ENCODE results near the gene RBBP5.

The RBBP5 gene

GRCh38 chr1:205129447-205130029 is 7.8 kb upstream of the RBBP5 start:
- no peak for DNase-seq (ENCODE audit: low spot score)

GRCh38 chr1:205128050-205128449 is 6.3 kb upstream of the RBBP5 start:
- no peak for DNase-seq (ENCODE audit: low spot score)

GRCh38 chr1:205127646-205128045 is 5.9 kb upstream of the RBBP5 start:
- no peak for DNase-seq (ENCODE audit: low spot score)

- no peak for DNase-seq (ENCODE audit: low spot score)
These were observed 2.9 kb upstream of the RBBP5 start for GRCh38 chr1:205124726-205125125.

- no peak for DNase-seq (ENCODE audit: low spot score)
These were observed 708 bp upstream of the RBBP5 start for GRCh38 chr1:205122489-205122882.

- no peak for DNase-seq (ENCODE audit: low spot score)
These were observed 3.0 kb downstream of the RBBP5 start for GRCh38 chr1:205118752-205119151.

GRCh38 chr1:205111354-205111753 is 10.4 kb downstream of the RBBP5 start:
- no peak for DNase-seq (ENCODE audit: low spot score)

GRCh38 chr1:205109711-205110110 is 12.1 kb downstream of the RBBP5 start:
- DNase-seq (ENCODE audit: low spot score): no peak

GRCh38 chr1:205109269-205109668 is 12.5 kb downstream of the RBBP5 start:
- no peak for DNase-seq (ENCODE audit: low spot score)

GRCh38 chr1:205108464-205108863 is 13.3 kb downstream of the RBBP5 start:
- no peak for DNase-seq (ENCODE audit: low spot score)

GRCh38 chr1:205107327-205107726 is 14.5 kb downstream of the RBBP5 start:
- DNase-seq (ENCODE audit: low spot score): no peak

GRCh38 chr1:205102404-205102803 is 19.4 kb downstream of the RBBP5 start:
- DNase-seq (ENCODE audit: low spot score): no peak

- no peak for DNase-seq (ENCODE audit: low spot score)
These were observed 23.5 kb downstream of the RBBP5 start for GRCh38 chr1:205098242-205098641.

- DNase-seq (ENCODE audit: low spot score): no peak
These were observed 26.4 kb downstream of the RBBP5 start for GRCh38 chr1:205095422-205095821.

GRCh38 chr1:205091043-205091740 is 30.6 kb downstream of the RBBP5 start:
- no peak for DNase-seq (ENCODE audit: low spot score)

- no peak for DNase-seq (ENCODE audit: low spot score)
These were observed 33.4 kb downstream of the RBBP5 start for GRCh38 chr1:205088341-205088740.

GRCh38 chr1:205084360-205084759 is 37.4 kb downstream of the RBBP5 start, which contains the start of gene TMEM81:
TMEM81 (minus strand) TSS chr1:205084460; CDS start chr1:205084320, 140 bp downstream.
- DNase-seq (ENCODE audit: low spot score): no peak

GRCh38 chr1:205082431-205082830 is 39.3 kb downstream of the RBBP5 start:
- DNase-seq (ENCODE audit: low spot score): no peak

- no peak for DNase-seq (ENCODE audit: low spot score)
These were observed 43.9 kb downstream of the RBBP5 start for GRCh38 chr1:205077934-205078311.

GRCh38 chr1:205077158-205077933 is 44.4 kb downstream of the RBBP5 start:
- DNase-seq (ENCODE audit: low spot score): peak; percentile 64

GRCh38 chr1:205076245-205076761 is 45.5 kb downstream of the RBBP5 start:
- no peak for DNase-seq (ENCODE audit: low spot score)

- DNase-seq (ENCODE audit: low spot score): no peak
These were observed 46.1 kb downstream of the RBBP5 start for GRCh38 chr1:205075642-205076155.

- no peak for DNase-seq (ENCODE audit: low spot score)
These were observed 47.3 kb downstream of the RBBP5 start for GRCh38 chr1:205074513-205074912.
